DOHH2 (cell line): ENCODE results near the gene ALG2.

Experiments
- H3F3A ChIP-seq: fragments of 200-600 bp; sonication (generic), shearing (Covaris generic); 2 replicates; pipeline ENCODE4 v1.6.0; 2016; ENCODE audit warnings: antibody characterized with exemption, mild to moderate bottlenecking; ENCODE audit not compliant: control insufficient read depth, insufficient read depth
- H3K27ac ChIP-seq: fragments of 200-600 bp; sonication (generic); 2 replicates; pipeline ENCODE4 v1.5.1; 2014; ENCODE audit warnings: low read depth, mild to moderate bottlenecking, low read length, moderate library complexity
- H3K27me3 ChIP-seq: fragments of 200-600 bp; sonication (generic); 2 replicates; pipeline ENCODE4 v1.6.1; 2014; ENCODE audit warnings: mild to moderate bottlenecking, low read length, mixed read lengths; ENCODE audit not compliant: control insufficient read depth
- H3K36me3 ChIP-seq: fragments of 200-600 bp; sonication (generic); 2 replicates; pipeline ENCODE4 v1.6.1; 2014; ENCODE audit warnings: mild to moderate bottlenecking, low read length, moderate library complexity, mixed read lengths; ENCODE audit not compliant: control insufficient read depth
- H3K4me1 ChIP-seq: fragments of 200-600 bp; sonication (generic); 2 replicates; pipeline ENCODE4 v1.6.1; 2014; ENCODE audit warnings: mild to moderate bottlenecking, low read length, mixed read lengths; ENCODE audit not compliant: control insufficient read depth
- H3K4me2 ChIP-seq: fragments of 200-600 bp; sonication (generic); 2 replicates; pipeline ENCODE4 v1.6.0; 2014; ENCODE audit warnings: mild to moderate bottlenecking, low read length, moderate library complexity
- H3K4me3 ChIP-seq: fragments of 200-600 bp; sonication (generic); 2 replicates; pipeline ENCODE4 v1.5.1; 2014; ENCODE audit warnings: mild to moderate bottlenecking, low read length, mixed read lengths
- H3K79me2 ChIP-seq: fragments of 200-600 bp; sonication (generic); 2 replicates; pipeline ENCODE4 v1.6.1; 2014; ENCODE audit warnings: mild to moderate bottlenecking, low read length, mixed read lengths; ENCODE audit not compliant: control insufficient read depth
- H3K9me2 ChIP-seq: fragments of 200-600 bp; sonication (generic); replicated peaks from 2 replicates; pipeline ENCODE4 v1.6.1; 2014; ENCODE audit warnings: mild to moderate bottlenecking, low read length, mixed read lengths; ENCODE audit not compliant: control insufficient read depth
- H3K9me3 ChIP-seq: fragments of 200-600 bp; sonication (generic); 2 replicates; pipeline ENCODE4 v1.6.1; 2014; ENCODE audit warnings: antibody characterized with exemption, low read length, mixed read lengths; ENCODE audit not compliant: control insufficient read depth, insufficient read depth
- H4K20me1 ChIP-seq: fragments of 200-600 bp; sonication (generic); 2 replicates; pipeline ENCODE4 v1.6.0; 2014; ENCODE audit warnings: low read depth, mild to moderate bottlenecking, antibody characterized with exemption, low read length, moderate library complexity; ENCODE audit not compliant: control insufficient read depth, insufficient read depth
- EZH2phosphoT487 ChIP-seq: fragments of 200-600 bp; sonication (generic); IDR thresholded peaks from 2 replicates; pipeline ENCODE4 v1.6.1; 2017; ENCODE audit warnings: borderline replicate concordance, mild to moderate bottlenecking, antibody characterized with exemption, low read length, moderate library complexity, mixed read lengths
- TF ChIP-seq, protein P1 (sequence below): fragments of 200-600 bp; sonication (generic); IDR thresholded peaks from one replicate; pipeline ENCODE4 v1.5.1; 2014; ENCODE audit warnings: antibody characterized with exemption, mild to moderate bottlenecking, low read depth, low read length; ENCODE audit not compliant: poor library complexity, severe bottlenecking

The ALG2 gene

DNA sequence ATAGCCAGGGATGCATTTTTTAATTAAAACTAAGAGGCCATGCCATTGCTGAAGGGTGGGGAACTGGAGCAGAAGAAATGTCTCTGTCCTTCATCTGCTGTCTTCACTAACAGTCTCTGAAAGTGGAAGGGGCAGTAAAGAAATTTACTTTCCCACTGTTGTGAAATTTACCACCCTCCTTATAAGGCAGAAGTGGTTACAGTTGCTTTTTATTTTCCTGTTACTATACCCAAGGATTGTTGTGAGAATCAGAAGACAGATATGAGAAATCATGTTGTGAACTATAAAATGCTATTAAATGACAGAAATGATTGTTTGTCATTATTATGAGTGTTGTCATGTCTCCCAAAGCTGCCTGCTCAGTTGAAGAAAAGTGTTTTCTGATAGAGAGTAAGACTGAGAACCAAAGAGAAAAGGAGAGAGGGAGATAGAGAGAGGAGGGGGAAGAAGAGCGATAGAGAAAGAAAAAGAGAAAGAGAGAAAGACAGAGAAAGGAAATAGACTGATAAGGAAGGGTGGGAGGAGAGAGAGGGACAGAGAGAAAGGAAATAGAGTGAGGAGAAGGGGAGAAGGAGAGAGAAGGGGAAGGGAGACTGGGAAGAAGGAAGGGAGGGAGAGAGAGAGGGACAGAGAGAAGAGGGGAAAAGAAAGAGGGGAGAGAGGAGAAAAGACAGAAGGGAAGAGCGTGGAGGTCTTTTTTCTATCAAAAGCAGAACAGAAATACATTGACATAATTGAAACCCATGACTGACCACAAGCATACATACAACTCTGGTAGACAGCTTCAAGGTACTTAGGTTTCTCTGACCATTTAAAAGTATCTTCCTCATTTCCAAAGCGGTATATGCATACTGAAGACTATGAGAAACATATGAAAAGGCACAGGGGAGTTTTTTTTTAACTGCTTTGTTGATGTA lies 22.9 kb upstream of the ALG2 start:
- H3K4me2 ChIP-seq, result peak overlapping the region; percentile 23
- no peaks in the 10 kb centered on the region for H3K79me2 ChIP-seq
- H3K9me2 ChIP-seq, result no peaks in the 10 kb centered on the region
- H3K4me3 ChIP-seq, result no peak overlapping the region
- H3F3A ChIP-seq, result peaks cover 7% of the 10 kb centered on the region; the same call in 1 of the 2 replicates
- no peak for TF ChIP-seq EZH2phosphoT487
- TF ChIP-seq, protein P1, sequence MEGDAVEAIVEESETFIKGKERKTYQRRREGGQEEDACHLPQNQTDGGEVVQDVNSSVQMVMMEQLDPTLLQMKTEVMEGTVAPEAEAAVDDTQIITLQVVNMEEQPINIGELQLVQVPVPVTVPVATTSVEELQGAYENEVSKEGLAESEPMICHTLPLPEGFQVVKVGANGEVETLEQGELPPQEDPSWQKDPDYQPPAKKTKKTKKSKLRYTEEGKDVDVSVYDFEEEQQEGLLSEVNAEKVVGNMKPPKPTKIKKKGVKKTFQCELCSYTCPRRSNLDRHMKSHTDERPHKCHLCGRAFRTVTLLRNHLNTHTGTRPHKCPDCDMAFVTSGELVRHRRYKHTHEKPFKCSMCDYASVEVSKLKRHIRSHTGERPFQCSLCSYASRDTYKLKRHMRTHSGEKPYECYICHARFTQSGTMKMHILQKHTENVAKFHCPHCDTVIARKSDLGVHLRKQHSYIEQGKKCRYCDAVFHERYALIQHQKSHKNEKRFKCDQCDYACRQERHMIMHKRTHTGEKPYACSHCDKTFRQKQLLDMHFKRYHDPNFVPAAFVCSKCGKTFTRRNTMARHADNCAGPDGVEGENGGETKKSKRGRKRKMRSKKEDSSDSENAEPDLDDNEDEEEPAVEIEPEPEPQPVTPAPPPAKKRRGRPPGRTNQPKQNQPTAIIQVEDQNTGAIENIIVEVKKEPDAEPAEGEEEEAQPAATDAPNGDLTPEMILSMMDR, result no peak
- H3K27me3 ChIP-seq, result no peaks in the 10 kb centered on the region
- H3K9me3 ChIP-seq, result no peaks in the 10 kb centered on the region
- peak overlapping the region; percentile 37 for H3K27ac ChIP-seq
- no peaks in the 10 kb centered on the region for H4K20me1 ChIP-seq
- H3K4me1 ChIP-seq, result peaks cover 46% of the 10 kb centered on the region
- peaks cover under 1% of the 10 kb centered on the region; the same call in 1 of the 2 replicates for H3K36me3 ChIP-seq

DNA sequence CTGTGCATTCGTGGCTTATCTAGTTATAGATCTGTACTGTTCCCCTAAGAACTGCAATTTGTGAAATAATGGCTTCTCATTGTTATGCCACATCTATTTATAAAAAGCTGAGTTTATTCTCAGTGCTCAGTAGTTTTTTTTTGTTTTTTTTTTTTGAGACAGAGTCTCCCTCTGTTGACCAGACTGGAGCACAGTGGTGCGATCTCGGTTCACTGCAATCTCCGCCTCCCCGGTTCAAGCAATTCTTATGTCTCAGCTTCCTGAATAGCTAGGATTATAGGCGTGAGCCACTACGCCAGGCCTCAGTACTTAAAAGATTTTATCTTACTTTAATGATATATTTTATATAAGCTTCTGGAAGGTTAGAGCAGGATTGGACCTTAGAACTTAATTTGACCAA lies 19.4 kb upstream of the ALG2 start:
- Histone ChIP-seq H3K36me3 (peaks cover 26% of the 10 kb centered on the region), H3K4me2 (no peak overlapping the region), H3K27ac (no peak overlapping the region), H3K27me3 (no peaks in the 10 kb centered on the region), H3K9me3 (peaks cover 7% of the 10 kb centered on the region; the same call in 1 of the 2 replicates), H3K4me1 (peaks cover 75% of the 10 kb centered on the region), H3K9me2 (no peaks in the 10 kb centered on the region), H4K20me1 (no peaks in the 10 kb centered on the region), H3F3A (peaks cover 21% of the 10 kb centered on the region), H3K4me3 (no peak overlapping the region), H3K79me2 (peaks cover 4% of the 10 kb centered on the region; the same call in 1 of the 2 replicates)
- TF ChIP-seq EZH2phosphoT487, result no peak
- TF ChIP-seq, protein P1, result no peak

DNA sequence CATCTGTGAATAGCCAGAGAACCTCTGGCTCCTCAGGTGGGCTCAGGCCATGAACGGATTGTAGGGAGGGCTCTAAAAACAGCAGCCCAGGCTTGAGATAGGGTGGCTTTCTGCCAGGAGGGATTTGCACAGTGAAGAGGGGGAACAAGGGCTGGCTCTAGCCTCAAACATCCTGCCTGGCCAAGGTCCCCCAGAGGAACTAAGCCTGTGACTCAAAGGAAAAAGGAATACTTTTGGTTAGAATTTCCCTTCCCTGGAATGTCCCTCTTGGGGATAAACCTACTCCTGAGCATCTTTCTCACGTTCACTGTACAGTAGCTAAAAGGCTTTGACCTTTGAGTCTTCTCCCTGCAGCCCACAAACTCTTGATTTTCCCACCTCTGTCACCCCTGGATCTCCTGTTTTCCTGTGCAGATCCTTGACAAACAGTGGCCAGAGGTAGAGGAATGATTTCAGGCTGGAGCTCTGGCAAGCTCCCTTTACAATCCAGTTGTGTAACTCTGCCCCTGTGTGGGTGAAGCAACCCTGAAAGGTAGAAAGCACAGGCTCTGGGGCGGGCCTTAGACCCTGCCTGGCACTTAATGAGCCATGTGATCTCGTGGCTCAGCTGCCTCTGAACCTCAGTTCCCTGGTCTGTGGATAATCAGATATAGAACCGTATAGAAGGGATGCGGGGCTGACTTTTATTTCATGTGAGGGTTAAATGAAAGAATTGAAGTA lies 17.8 kb upstream of the ALG2 start:
- TF ChIP-seq EZH2phosphoT487, result no peak
- TF ChIP-seq, protein P1, result no peak
- H3K27ac ChIP-seq, result no peak overlapping the region
- H4K20me1 ChIP-seq, result no peaks in the 10 kb centered on the region
- peaks cover 75% of the 10 kb centered on the region for H3K4me1 ChIP-seq
- no peaks in the 10 kb centered on the region for H3K27me3 ChIP-seq
- H3K9me3 ChIP-seq, result peaks cover 7% of the 10 kb centered on the region; the same call in 1 of the 2 replicates
- H3K36me3 ChIP-seq, result peaks cover 28% of the 10 kb centered on the region
- no peaks in the 10 kb centered on the region for H3K9me2 ChIP-seq
- peaks cover 31% of the 10 kb centered on the region for H3F3A ChIP-seq
- peak overlapping the region; percentile 17; the same call in 1 of the 2 replicates for H3K4me2 ChIP-seq
- H3K79me2 ChIP-seq, result peaks cover 4% of the 10 kb centered on the region; the same call in 1 of the 2 replicates
- no peak overlapping the region for H3K4me3 ChIP-seq
